Measurements from ENCODE around the gene IGSF9B. TPM values are rescaled to one million over a fixed set of nuclear protein-coding genes. Genes with fewer than 3 reads are reported as not detected.

IGSF9B gene
- total and polyA plus RNA-seq, 9 of the 15 experiments (the other 6 are each of a cell fraction or from before 2014, with no cell fraction given), result 0.09 TPM; not detected in 8

GRCh38 chr11:133928628-133929059, 28.1 kb downstream of the IGSF9B start:
- Histone ChIP-seq H3K4me2 (ENCODE audit: insufficient read depth, low read length) (no peak overlapping the region), H3K36me3 (ENCODE audit: control insufficient read depth, insufficient read depth, low read length) (no peaks in the 10 kb centered on the region), H3K9me1 (ENCODE audit: control insufficient read depth, insufficient read depth, low read length) (no peaks in the 10 kb centered on the region), H4K20me1 (replicated peaks; ENCODE audit: control insufficient read depth, insufficient read depth, low read length) (peaks cover 10% of the 10 kb centered on the region), H3K79me2 (ENCODE audit: control insufficient read depth, insufficient read depth, low read length) (no peaks in the 10 kb centered on the region), H3K9ac (ENCODE audit: insufficient read depth in 1 of 2, low read depth in 2 of 2, low read length in 2 of 2) (no peak overlapping the region), H3K27ac (ENCODE audit: extremely low read depth, low read depth, low read length) (no peak overlapping the region), H3K9me3 (replicated peaks; ENCODE audit: control insufficient read depth, insufficient read depth, low read depth, low read length) (no peaks in the 10 kb centered on the region), H3K4me1 (replicated peaks in 1 of 2; ENCODE audit: control insufficient read depth in 2 of 2, insufficient read depth in 2 of 2, low read length in 2 of 2) (peaks cover 0 to 17% of the 10 kb centered on the region in 2 experiments; a peak in 2 of 5 replicates), H2AFZ (ENCODE audit: low read depth, low read length) (no peak overlapping the region), H3K27me3 (ENCODE audit: control insufficient read depth in 2 of 2, insufficient read depth in 2 of 2, low read length in 2 of 2) (peaks cover 4 to 52% of the 10 kb centered on the region in 2 experiments; a peak in 3 of 5 replicates), H3K4me3 (no peak overlapping the region)
- CTCF ChIA-PET (ENCODE audit: low intra/inter-chr PET ratio), result no interaction called here
- TF ChIP-seq GATAD2B (IDR thresholded peaks at IDR 0.05; ENCODE audit: borderline replicate concordance), result no peak
- TF ChIP-seq CC2D1A (IDR thresholded peaks at IDR 0.05), result no peak
- no peak for TF ChIP-seq BRF1 (IDR thresholded peaks at IDR 0.05; ENCODE audit: borderline replicate concordance, extremely low read depth, insufficient read length)
- FAIRE-seq (no peak), DNase-seq (ENCODE audit: extremely low read depth in 1 of 4, low spot score in 3 of 4) (no peak), ATAC-seq (no peak)
- in situ Hi-C loops (cut with MboI) (loop anchor here (10.0 kb wide), 1 partner anchor 216 kb away; no protein-coding TSS in a partner anchor), intact Hi-C loops (cut with micrococcal nuclease) (loop anchor here (5.0 to 10.0 kb wide), 3 partner anchors 106 to 854 kb away; no protein-coding TSS in a partner anchor)
- 4% methylated on average over 5 of the region's 5 CpGs for WGBS (ENCODE audit: insufficient coverage, low coverage, missing lambda C conversion rate)
- no TSS peak for BruUV-seq (replicated peaks)
- POLR2A ChIA-PET, result no interaction called here
